Medulla oblongata (tissue), 1 donor: ENCODE results near the gene NMB.
A peak's percentile ranks its signal among the peaks of the same experiment; 100 is the strongest.
"Not testable (repeated sequence)": the region's sequence is repeated elsewhere in the genome, so short reads cannot be mapped to it uniquely, and the experiment has no call there.

Source experiments
- DNase-seq: peaks from one replicate; pipeline ENCODE4 v3.0.0-alpha.2; 2015; ENCODE audit errors: extremely low spot score

Gene NMB

GRCh38 chr15:84658080-84658787 is at the start of gene NMB:
Gene NMB, minus strand, starts transcription at chr15:84658199. Its CDS starts 47 bp downstream, at chr15:84658152.
- DNase-seq: peak; percentile 81

GRCh38 chr15:84703808-84704207 is 45.8 kb upstream of the NMB start:
- no peak for DNase-seq

GRCh38 chr15:84702961-84703482 is 45.0 kb upstream of the NMB start:
- DNase-seq: peak; percentile 74

- DNase-seq: no peak
Measured at GRCh38 chr15:84699538-84700191, 41.7 kb upstream of the NMB start.

GRCh38 chr15:84697236-84697990 is 39.4 kb upstream of the NMB start:
- no peak for DNase-seq

GRCh38 chr15:84696757-84697156 is 38.8 kb upstream of the NMB start:
- no peak for DNase-seq

- DNase-seq: no peak
Measured at GRCh38 chr15:84690342-84690741, 32.3 kb upstream of the NMB start.

GRCh38 chr15:84689858-84690257 is 31.9 kb upstream of the NMB start:
- DNase-seq: no peak

- DNase-seq: not testable (repeated sequence)
Measured at GRCh38 chr15:84686446-84686845, 28.4 kb upstream of the NMB start.

GRCh38 chr15:84685304-84685703 is 27.3 kb upstream of the NMB start:
- no peak for DNase-seq

- no peak for DNase-seq
Measured at GRCh38 chr15:84684092-84684491, 26.1 kb upstream of the NMB start.

- DNase-seq: no peak
Measured at GRCh38 chr15:84681831-84682230, 23.8 kb upstream of the NMB start.

- no peak for DNase-seq
Measured at GRCh38 chr15:84671211-84671610, 13.2 kb upstream of the NMB start.

- no peak for DNase-seq
Measured at GRCh38 chr15:84669726-84670125, 11.7 kb upstream of the NMB start.

GRCh38 chr15:84668221-84668982 is 10.4 kb upstream of the NMB start:
- DNase-seq: no peak

- DNase-seq: no peak
Measured at GRCh38 chr15:84666373-84666772, 8.4 kb upstream of the NMB start.

GRCh38 chr15:84661001-84661400 is 3.0 kb upstream of the NMB start:
- DNase-seq: no peak

- no peak for DNase-seq
Measured at GRCh38 chr15:84659904-84660781, 2.1 kb upstream of the NMB start.

GRCh38 chr15:84658788-84659411 is 901 bp upstream of the NMB start:
- DNase-seq: no peak

GRCh38 chr15:84657748-84658079 is 285 bp downstream of the NMB start:
- no peak for DNase-seq
